ENCODE data around the gene PRR15L. TPM values are rescaled to one million over a fixed set of nuclear protein-coding genes. Genes with fewer than 3 reads are reported as not detected.
A peak's percentile ranks its signal among the peaks of the same experiment; 100 is the strongest.

Gene PRR15L
- total and polyA plus RNA-seq, 2 of the 4 experiments (the other 2 are of a cell fraction) = not detected

DNA sequence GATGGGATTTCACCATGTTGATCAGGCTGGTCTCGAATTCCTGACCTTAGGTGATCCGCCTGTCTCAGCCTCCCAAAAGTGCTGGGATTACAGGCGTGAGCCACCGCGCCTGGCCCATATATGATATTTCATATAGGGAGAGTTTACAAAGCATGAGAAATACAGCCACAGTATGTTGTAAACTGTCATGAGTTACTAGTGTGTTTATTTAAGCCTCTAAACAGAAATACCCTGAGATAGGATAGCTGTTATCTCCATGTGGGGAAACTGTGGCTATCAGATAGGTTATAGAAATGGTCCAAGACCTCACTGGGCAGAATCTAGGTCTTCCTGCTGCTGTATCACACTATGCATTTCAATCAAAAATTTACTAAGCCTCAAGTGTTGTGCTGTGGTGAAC, 11.2 kb upstream of the PRR15L start:
- ATAC-seq (ENCODE audit: low read depth) = no peak
- intact Hi-C loops (cut with micrococcal nuclease) = no loop called here
- 100% methylated on average over 3 of the region's 5 CpGs; no CpG with 5 or more reads in 1 of the 2 experiments for WGBS, 2 experiments (ENCODE audit: extremely low coverage in 2 of 2, insufficient read length in 1 of 2)
- peaks cover 14 to 33% of the 10 kb centered on the region in 2 experiments for H3K79me1 ChIP-seq (ENCODE audit: low read depth in 1 of 2, low read length in 2 of 2)
- no peak overlapping the region for H2BK5ac ChIP-seq (ENCODE audit: low read depth, low read length, poor library complexity, severe bottlenecking)
- H2AK9ac ChIP-seq (replicated peaks; ENCODE audit: low read depth, low read length, poor library complexity) = no peak overlapping the region
- no TSS peak for BruUV-seq (replicated peaks)
- no peak overlapping the region for H3K9ac ChIP-seq (ENCODE audit: low read depth, low read length)
- POLR2A ChIA-PET (ENCODE audit: unreplicated experiment) = no interaction called here
- TF ChIP-seq CEBPB (IDR thresholded peaks at IDR 0.05; ENCODE audit: low read depth, low read length) = no peak
- TF ChIP-seq SMC3 (IDR thresholded peaks at IDR 0.05; ENCODE audit: low read depth, low read length) = no peak
- no peak for TF ChIP-seq MAFK (IDR thresholded peaks at IDR 0.05; ENCODE audit: low read depth, low read length)
- no peak for TF ChIP-seq POLR2A (IDR thresholded peaks at IDR 0.05; ENCODE audit: low read depth, low read length)
- TF ChIP-seq, protein P1, sequence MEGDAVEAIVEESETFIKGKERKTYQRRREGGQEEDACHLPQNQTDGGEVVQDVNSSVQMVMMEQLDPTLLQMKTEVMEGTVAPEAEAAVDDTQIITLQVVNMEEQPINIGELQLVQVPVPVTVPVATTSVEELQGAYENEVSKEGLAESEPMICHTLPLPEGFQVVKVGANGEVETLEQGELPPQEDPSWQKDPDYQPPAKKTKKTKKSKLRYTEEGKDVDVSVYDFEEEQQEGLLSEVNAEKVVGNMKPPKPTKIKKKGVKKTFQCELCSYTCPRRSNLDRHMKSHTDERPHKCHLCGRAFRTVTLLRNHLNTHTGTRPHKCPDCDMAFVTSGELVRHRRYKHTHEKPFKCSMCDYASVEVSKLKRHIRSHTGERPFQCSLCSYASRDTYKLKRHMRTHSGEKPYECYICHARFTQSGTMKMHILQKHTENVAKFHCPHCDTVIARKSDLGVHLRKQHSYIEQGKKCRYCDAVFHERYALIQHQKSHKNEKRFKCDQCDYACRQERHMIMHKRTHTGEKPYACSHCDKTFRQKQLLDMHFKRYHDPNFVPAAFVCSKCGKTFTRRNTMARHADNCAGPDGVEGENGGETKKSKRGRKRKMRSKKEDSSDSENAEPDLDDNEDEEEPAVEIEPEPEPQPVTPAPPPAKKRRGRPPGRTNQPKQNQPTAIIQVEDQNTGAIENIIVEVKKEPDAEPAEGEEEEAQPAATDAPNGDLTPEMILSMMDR (conservative IDR thresholded peaks at IDR 0.05; ENCODE audit: low read depth, low read length) = no peak
- no peak for TF ChIP-seq RAD21 (IDR thresholded peaks at IDR 0.05; ENCODE audit: low read length)
- no peak for TF ChIP-seq NFE2L2 (IDR thresholded peaks at IDR 0.05; ENCODE audit: low read depth, low read length)
- no peak for TF ChIP-seq RCOR1 (IDR thresholded peaks at IDR 0.05; ENCODE audit: insufficient replicate concordance, low read length)
- TF ChIP-seq RFX5 (IDR thresholded peaks at IDR 0.05; ENCODE audit: low read depth, low read length) = no peak
- TF ChIP-seq FOS (IDR thresholded peaks at IDR 0.05; ENCODE audit: low read depth, low read length) = no peak
- TF ChIP-seq CHD1 (IDR thresholded peaks at IDR 0.05; ENCODE audit: low read depth, low read length) = no peak
- TF ChIP-seq BHLHE40 (IDR thresholded peaks at IDR 0.05; ENCODE audit: low read depth, low read length) = no peak
- no peak for TF ChIP-seq MXI1 (IDR thresholded peaks at IDR 0.05; ENCODE audit: borderline replicate concordance, low read depth, low read length)
- TF ChIP-seq MAZ (IDR thresholded peaks at IDR 0.05; ENCODE audit: borderline replicate concordance, low read depth, low read length) = no peak
- TF ChIP-seq, protein P2, sequence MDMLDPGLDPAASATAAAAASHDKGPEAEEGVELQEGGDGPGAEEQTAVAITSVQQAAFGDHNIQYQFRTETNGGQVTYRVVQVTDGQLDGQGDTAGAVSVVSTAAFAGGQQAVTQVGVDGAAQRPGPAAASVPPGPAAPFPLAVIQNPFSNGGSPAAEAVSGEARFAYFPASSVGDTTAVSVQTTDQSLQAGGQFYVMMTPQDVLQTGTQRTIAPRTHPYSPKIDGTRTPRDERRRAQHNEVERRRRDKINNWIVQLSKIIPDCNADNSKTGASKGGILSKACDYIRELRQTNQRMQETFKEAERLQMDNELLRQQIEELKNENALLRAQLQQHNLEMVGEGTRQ (IDR thresholded peaks at IDR 0.05; ENCODE audit: low read depth, low read length) = no peak
- peaks cover 17% of the 10 kb centered on the region for H3K4me1 ChIP-seq (ENCODE audit: control insufficient read depth, insufficient read depth, low read length)
- H3K27ac ChIP-seq (ENCODE audit: insufficient read depth, low read length) = peak overlapping the region; percentile 9; the same call in 1 of the 2 replicates
- H2AFZ ChIP-seq (replicated peaks; ENCODE audit: low read length, poor library complexity) = no peak overlapping the region
- H3K27me3 ChIP-seq (ENCODE audit: control insufficient read depth, insufficient read depth, low read length) = no peaks in the 10 kb centered on the region
- H3K23ac ChIP-seq (ENCODE audit: low read depth, low read length) = no peak overlapping the region
- DNase-seq = peak; percentile 45
- no peak overlapping the region for H3K14ac ChIP-seq (replicated peaks; ENCODE audit: low read depth, low read length)
- H4K8ac ChIP-seq (ENCODE audit: low read depth in 2 of 2, low read length in 2 of 2) = no peak overlapping the region
- no peak overlapping the region for H3K4ac ChIP-seq (ENCODE audit: low read depth, low read length)
- no peaks in the 10 kb centered on the region for H3K9me3 ChIP-seq (ENCODE audit: control insufficient read depth, insufficient read depth, low read length)
- no peak overlapping the region for H4K5ac ChIP-seq (ENCODE audit: low read depth, low read length)
- no peak overlapping the region for H3K18ac ChIP-seq (ENCODE audit: low read depth, low read length)
- H3K4me3 ChIP-seq (ENCODE audit: insufficient read depth, low read depth, low read length) = no peak overlapping the region
- no peak overlapping the region for H3K4me2 ChIP-seq (ENCODE audit: low read depth, low read length)
- in situ Hi-C loops (cut with MboI; ENCODE audit: low sequenced_read_pairs) = no loop called here
- CTCF ChIA-PET = interaction anchor here (1.0 to 1.3 kb wide), 2 partner anchors 19 to 22 kb away, joined by 4 read pairs; no protein-coding TSS in a partner anchor
- H2BK120ac ChIP-seq (ENCODE audit: low read depth, low read length) = no peak overlapping the region; the same call in 1 of the 2 replicates
- H2BK20ac ChIP-seq (ENCODE audit: low read depth, low read length) = peak overlapping the region; percentile 44; the same call in 1 of the 2 replicates
- no peaks in the 10 kb centered on the region for H4K20me1 ChIP-seq (ENCODE audit: insufficient read depth, low read length)
- peak overlapping the region; percentile 31 for H4K91ac ChIP-seq (ENCODE audit: insufficient read depth, low read depth, low read length)
- peaks cover 2% of the 10 kb centered on the region; the same call in 1 of the 2 replicates for H3K36me3 ChIP-seq (ENCODE audit: control insufficient read depth, insufficient read depth, low read length)
- dilution Hi-C loops (cut with HindIII; ENCODE audit: low sequenced_read_pairs, unreplicated experiment) = no loop called here
- H3K9me1 ChIP-seq (ENCODE audit: insufficient read depth, low read length) = peaks cover 12% of the 10 kb centered on the region
- H3K56ac ChIP-seq (ENCODE audit: extremely low read depth, insufficient read depth, low read length) = no peak overlapping the region
- H2AK5ac ChIP-seq (ENCODE audit: low read depth, low read length) = peak overlapping the region; percentile 73; the same call in 1 of the 2 replicates
- H2BK15ac ChIP-seq (ENCODE audit: low read depth, low read length) = no peak overlapping the region
